Left renal cortex interstitium (tissue), 4 donors: ENCODE measurements around the gene ZNF587. TPM values are rescaled to one million over a fixed set of nuclear protein-coding genes. Genes with fewer than 3 reads are reported as not detected.
A peak's percentile ranks its signal among the peaks of the same experiment; 100 is the strongest.
"Not testable (repeated sequence)": the region's sequence is repeated elsewhere in the genome, so short reads cannot be mapped to it uniquely, and the experiment has no call there.

Experiments used
- DNase-seq, 4 donors: peaks; one replicate each; pipeline ENCODE4 v3.0.0-alpha.2; 2013; ENCODE audit warnings: low read depth in 4 of 4, low spot score in 2 of 4, missing footprints in 1 of 4
- polyA plus RNA-seq, 4 donors: library from polyadenylated mRNA; unstranded; fragments of 120-200 nt; gene quantifications; one replicate each; pipeline ENCODE4 v1.2.1, GENCODE V29; 2013; ENCODE audit not compliant: insufficient read length in 4 of 4

The ZNF587 gene
- polyA plus RNA-seq = 10 to 100 TPM; 16.6 to 47.1 (median 30.6) TPM

- DNase-seq = peak in 1 of 4 donors; percentile 76
Observed at GRCh38 chr19:57849666-57850473, at the start of gene ZNF587. TSS of gene ZNF587 (plus strand) at chr19:57849859. CDS start at chr19:57850039, 180 bp downstream.

- DNase-seq = no peak
Observed at GRCh38 chr19:57800696-57801095, 49.0 kb upstream of the ZNF587 start.

GRCh38 chr19:57802269-57802668 is 47.4 kb upstream of the ZNF587 start:
- DNase-seq = no peak

- DNase-seq = no peak
Observed at GRCh38 chr19:57803265-57803593, 46.4 kb upstream of the ZNF587 start.

GRCh38 chr19:57803594-57804325 is 45.9 kb upstream of the ZNF587 start:
- DNase-seq = peak in 3 of 4 donors; percentile 34 to 61 (median 47)

- DNase-seq = no peak
Observed at GRCh38 chr19:57807541-57807940, 42.1 kb upstream of the ZNF587 start.

GRCh38 chr19:57810410-57811295 is 39.0 kb upstream of the ZNF587 start:
- DNase-seq = not testable (repeated sequence)

- DNase-seq = no peak
Observed at GRCh38 chr19:57812226-57812625, 37.4 kb upstream of the ZNF587 start.

- DNase-seq = not testable (repeated sequence)
Observed at GRCh38 chr19:57812975-57813820, 36.5 kb upstream of the ZNF587 start.

- no peak for DNase-seq
Observed at GRCh38 chr19:57813919-57814504, 35.6 kb upstream of the ZNF587 start.

GRCh38 chr19:57814505-57815246 is 35.0 kb upstream of the ZNF587 start, which contains the start of gene ZNF552:
TSS of gene ZNF552 (minus strand) at chr19:57814913. CDS start at chr19:57814743, 170 bp downstream.
- DNase-seq = peak; percentile 74 to 93 (median 82)

GRCh38 chr19:57815247-57816075 is 34.2 kb upstream of the ZNF587 start:
- DNase-seq = no peak

- DNase-seq = no peak
Observed at GRCh38 chr19:57816652-57817051, 33.0 kb upstream of the ZNF587 start.

- no peak for DNase-seq
Observed at GRCh38 chr19:57817976-57818375, 31.7 kb upstream of the ZNF587 start.

GRCh38 chr19:57818378-57818777 is 31.3 kb upstream of the ZNF587 start:
- no peak for DNase-seq

- DNase-seq = peak in 3 of 4 donors; percentile 70 to 93 (median 81)
Observed at GRCh38 chr19:57819475-57820148, 30.0 kb upstream of the ZNF587 start.

- DNase-seq = no peak
Observed at GRCh38 chr19:57820599-57820998, 29.1 kb upstream of the ZNF587 start.
